OCI-LY1 (cell line): Measurements from ENCODE around the gene CNNM3.

Source experiments
- H2AFZ ChIP-seq: fragments of 200-600 bp; sonication (generic), shearing (Covaris generic); 2 replicates; pipeline ENCODE4 v1.6.0; 2014; ENCODE audit warnings: antibody characterized with exemption, mild to moderate bottlenecking, low read length
- H3F3A ChIP-seq: fragments of 200-600 bp; sonication (generic), shearing (Covaris generic); 2 replicates; pipeline ENCODE4 v1.6.0; 2014; ENCODE audit warnings: mild to moderate bottlenecking, antibody characterized with exemption, low read length, moderate library complexity; ENCODE audit not compliant: insufficient read depth
- H3K27ac ChIP-seq: fragments of 200-600 bp; sonication (generic); 2 replicates; pipeline ENCODE4 v1.5.1; 2014; ENCODE audit warnings: low read length, mixed run types, mild to moderate bottlenecking, low read depth; ENCODE audit not compliant: poor library complexity, severe bottlenecking
- H3K27me3 ChIP-seq: fragments of 200-600 bp; sonication (generic); 2 replicates; pipeline ENCODE4 v1.6.0; 2014; ENCODE audit warnings: antibody characterized with exemption, mild to moderate bottlenecking, low read length, moderate library complexity; ENCODE audit not compliant: insufficient read depth
- H3K36me3 ChIP-seq: fragments of 200-600 bp; sonication (generic); 2 replicates; pipeline ENCODE4 v1.6.1; 2014; ENCODE audit warnings: mild to moderate bottlenecking, antibody characterized with exemption, low read length, moderate library complexity, mixed read lengths; ENCODE audit not compliant: insufficient read depth
- H3K4me1 ChIP-seq: fragments of 200-600 bp; sonication (generic); 2 replicates; pipeline ENCODE4 v1.5.1; 2014; ENCODE audit warnings: mild to moderate bottlenecking, low read length, moderate library complexity; ENCODE audit not compliant: insufficient read depth, severe bottlenecking
- H3K4me2 ChIP-seq: fragments of 200-600 bp; sonication (generic), shearing (Covaris generic); 2 replicates; pipeline ENCODE4 v1.6.1; 2014; ENCODE audit warnings: low read length
- H3K4me3 ChIP-seq: fragments of 200-600 bp; sonication (generic); 2 replicates; pipeline ENCODE4 v1.5.1; 2014; ENCODE audit warnings: low read length, low read depth, mild to moderate bottlenecking, mixed read lengths; ENCODE audit not compliant: poor library complexity, severe bottlenecking
- H3K79me2 ChIP-seq: fragments of 200-600 bp; shearing (Covaris generic); 2 replicates; pipeline ENCODE4 v1.6.1; 2016; ENCODE audit warnings: mixed run types, low read length, mixed read lengths; ENCODE audit not compliant: insufficient read depth
- H3K9ac ChIP-seq: fragments of 200-600 bp; sonication (generic), shearing (Covaris generic); 2 replicates; pipeline ENCODE4 v1.6.1; 2014; ENCODE audit warnings: mild to moderate bottlenecking, low read length, mixed read lengths
- H3K9me2 ChIP-seq: fragments of 200-600 bp; sonication (generic), shearing (Covaris generic); 2 replicates; pipeline ENCODE4 v1.6.1; 2014; ENCODE audit warnings: low read depth, mild to moderate bottlenecking, low read length, mixed read lengths
- H3K9me3 ChIP-seq: fragments of 200-600 bp; shearing (Covaris generic); 2 replicates; pipeline ENCODE4 v1.6.1; 2014; ENCODE audit warnings: low read length, mixed read lengths
- H4K20me1 ChIP-seq: fragments of 200-600 bp; sonication (generic), shearing (Covaris generic); 2 replicates; pipeline ENCODE4 v1.6.0; 2016; ENCODE audit warnings: mild to moderate bottlenecking, low read length; ENCODE audit not compliant: insufficient read depth
- CTCF ChIP-seq: fragments of 200-600 bp; sonication (generic), shearing (Covaris generic); IDR thresholded peaks from 2 replicates; pipeline ENCODE4 v1.5.1; 2017; ENCODE audit warnings: mild to moderate bottlenecking, antibody characterized with exemption, low read length, moderate library complexity, mixed read lengths
- EZH2 ChIP-seq: fragments of 200-600 bp; sonication (generic), shearing (Covaris generic); IDR thresholded peaks from 2 replicates; pipeline ENCODE4 v1.8.0; 2017; ENCODE audit warnings: borderline replicate concordance, mixed run types, mild to moderate bottlenecking, antibody characterized with exemption, low read length, moderate library complexity, mixed read lengths

CNNM3 gene

GRCh38 chr2:96797066-96797625 is 18.9 kb upstream of the CNNM3 start:
- H3F3A ChIP-seq = no peaks in the 10 kb centered on the region
- H4K20me1 ChIP-seq = no peaks in the 10 kb centered on the region
- TF ChIP-seq EZH2 (no peak), CTCF (no peak)
- H3K9me2 ChIP-seq = no peaks in the 10 kb centered on the region
- no peaks in the 10 kb centered on the region for H3K9me3 ChIP-seq
- H3K79me2 ChIP-seq = no peaks in the 10 kb centered on the region
- no peak overlapping the region for H3K9ac ChIP-seq
- H2AFZ ChIP-seq = no peak overlapping the region
- no peaks in the 10 kb centered on the region for H3K36me3 ChIP-seq
- no peaks in the 10 kb centered on the region for H3K27me3 ChIP-seq
- no peak overlapping the region for H3K4me2 ChIP-seq
- H3K27ac ChIP-seq = no peak overlapping the region
- peaks cover 3% of the 10 kb centered on the region for H3K4me1 ChIP-seq
- H3K4me3 ChIP-seq = no peak overlapping the region

- Histone ChIP-seq H3K79me2 (no peaks in the 10 kb centered on the region), H3K27ac (no peak overlapping the region), H3K9me2 (no peaks in the 10 kb centered on the region), H3K4me3 (no peak overlapping the region), H3K27me3 (no peaks in the 10 kb centered on the region), H4K20me1 (no peaks in the 10 kb centered on the region), H3K36me3 (no peaks in the 10 kb centered on the region), H3K9ac (no peak overlapping the region), H3F3A (no peaks in the 10 kb centered on the region), H3K9me3 (no peaks in the 10 kb centered on the region), H2AFZ (no peak overlapping the region), H3K4me2 (no peak overlapping the region), H3K4me1 (peaks cover 3% of the 10 kb centered on the region)
- TF ChIP-seq EZH2 (no peak), CTCF (no peak)
Measured at GRCh38 chr2:96798733-96799622, 17.1 kb upstream of the CNNM3 start.

GRCh38 chr2:96799623-96799935 is 16.5 kb upstream of the CNNM3 start:
- Histone ChIP-seq H3K4me2 (no peak overlapping the region), H3K4me1 (peaks cover 3% of the 10 kb centered on the region), H2AFZ (no peak overlapping the region), H3K27me3 (no peaks in the 10 kb centered on the region), H3K27ac (no peak overlapping the region), H3K4me3 (no peak overlapping the region), H3K9ac (no peak overlapping the region), H3K79me2 (no peaks in the 10 kb centered on the region), H3K36me3 (no peaks in the 10 kb centered on the region), H4K20me1 (no peaks in the 10 kb centered on the region), H3K9me2 (no peaks in the 10 kb centered on the region), H3K9me3 (no peaks in the 10 kb centered on the region), H3F3A (no peaks in the 10 kb centered on the region)
- TF ChIP-seq CTCF (no peak), EZH2 (no peak)
